Measurements from ENCODE around the gene ATP6V0B. TPM values are rescaled to one million over a fixed set of nuclear protein-coding genes. Genes with fewer than 3 reads are reported as not detected.
A peak's percentile ranks its signal among the peaks of the same experiment; 100 is the strongest.

The ATP6V0B gene
- total and polyA plus RNA-seq, 2 of the 13 experiments (the other 11 are each of a cell fraction or from before 2014, with no cell fraction given) = 157 to 161 TPM

- TF ChIP-seq ATF6 (CRISPR knock-in tag; conservative IDR thresholded peaks at IDR 0.05) = no peak
- no peak for TF ChIP-seq ZNF773 (CRISPR knock-in tag; IDR thresholded peaks at IDR 0.05; ENCODE audit: borderline replicate concordance)
- no peak for TF ChIP-seq FUBP1 (CRISPR knock-in tag; IDR thresholded peaks at IDR 0.05; ENCODE audit: borderline replicate concordance)
- no peak for TF ChIP-seq NFIC (IDR thresholded peaks at IDR 0.05; ENCODE audit: low read length)
- TF ChIP-seq CSRNP1 (CRISPR knock-in tag; IDR thresholded peaks at IDR 0.05) = peak; percentile 65; the same call in 1 of the 2 replicates
- no peak for TF ChIP-seq ZBTB38 (CRISPR knock-in tag; IDR thresholded peaks at IDR 0.05)
- TF ChIP-seq RORA (CRISPR knock-in tag; IDR thresholded peaks at IDR 0.05) = no peak
- TF ChIP-seq ZNF709 (CRISPR knock-in tag; IDR thresholded peaks at IDR 0.05) = no peak
- TF ChIP-seq NFYB (CRISPR knock-in tag; IDR thresholded peaks at IDR 0.05) = no peak
- TF ChIP-seq MED13 (CRISPR knock-in tag; IDR thresholded peaks at IDR 0.05) = no peak
- peak; percentile 75 for TF ChIP-seq ZBED4 (CRISPR knock-in tag; IDR thresholded peaks at IDR 0.05; ENCODE audit: borderline replicate concordance)
- no peak for TF ChIP-seq NR2F1 (CRISPR knock-in tag; IDR thresholded peaks at IDR 0.05)
- TF ChIP-seq SOX5 (CRISPR knock-in tag; IDR thresholded peaks at IDR 0.05; ENCODE audit: borderline replicate concordance) = no peak
- TF ChIP-seq ZNF18 (CRISPR knock-in tag; IDR thresholded peaks at IDR 0.05; ENCODE audit: insufficient replicate concordance) = no peak
- no peak for TF ChIP-seq ZNF550 (CRISPR knock-in tag; IDR thresholded peaks at IDR 0.05; ENCODE audit: borderline replicate concordance)
- TF ChIP-seq IKZF1 (IDR thresholded peaks at IDR 0.05) = no peak
- peak; percentile 47; the same call in 1 of the 2 replicates for TF ChIP-seq ZNF891 (CRISPR knock-in tag; IDR thresholded peaks at IDR 0.05)
- no peak for TF ChIP-seq ZNF264 (CRISPR knock-in tag; IDR thresholded peaks at IDR 0.05)
Measured at GRCh38 chr1:43991476-43992231, 16.9 kb downstream of the ATP6V0B start, which contains the start of gene CCDC24 (continued).

All from HepG2 (cell line).